ENCODE results near the gene CIC. TPM values are rescaled to one million over a fixed set of nuclear protein-coding genes. Genes with fewer than 3 reads are reported as not detected.

Gene CIC
- total RNA-seq, 3 donors from 2014 or later (not counting 1 experiment from before 2014, with no cell fraction given): 95.4 to 121 (median 108) TPM

GRCh38 chr19:42273407-42274064 lies 4.5 kb downstream of the CIC start:
- Mint-ChIP-seq H3K4me3 (no peak overlapping the region), H3K9me3 (no peaks in the 10 kb centered on the region), H3K27me3 (ENCODE audit: low read depth in 2 of 2) (no peaks in the 10 kb centered on the region), H3K36me3 (no peaks in the 10 kb centered on the region), H3K4me1 (peaks cover 21 to 24% of the 10 kb centered on the region in 2 donors), H3K27ac (peak overlapping the region in 1 of 2 donors; percentile 48)
- DNase-seq: no peak
- 97% methylated on average over 43 of the region's 43 CpGs for WGBS (ENCODE audit: insufficient coverage)
- Histone ChIP-seq H3K36me3 (ENCODE audit: control insufficient read depth, insufficient read depth, low read length) (peaks cover 32% of the 10 kb centered on the region), H3K27me3 (ENCODE audit: control insufficient read depth, insufficient read depth, low read length) (no peaks in the 10 kb centered on the region), H3K4me3 (ENCODE audit: low read length) (no peak overlapping the region), H3K4me1 (ENCODE audit: control insufficient read depth, insufficient read depth, low read length) (peaks cover 45% of the 10 kb centered on the region), H3K27ac (ENCODE audit: low read length) (no peak overlapping the region), H3K9me3 (ENCODE audit: control insufficient read depth, insufficient read depth, low read length) (no peaks in the 10 kb centered on the region)
- intact Hi-C loops (cut with micrococcal nuclease): no loop called here
- no peak for TF ChIP-seq CTCF (IDR thresholded peaks at IDR 0.05)
- no peak for ATAC-seq

- Histone ChIP-seq H3K27me3 (ENCODE audit: control insufficient read depth, insufficient read depth, low read length) (no peaks in the 10 kb centered on the region), H3K36me3 (ENCODE audit: control insufficient read depth, insufficient read depth, low read length) (peaks cover 32% of the 10 kb centered on the region), H3K4me3 (ENCODE audit: low read length) (no peak overlapping the region), H3K4me1 (ENCODE audit: control insufficient read depth, insufficient read depth, low read length) (peaks cover 51% of the 10 kb centered on the region), H3K27ac (ENCODE audit: low read length) (no peak overlapping the region), H3K9me3 (ENCODE audit: control insufficient read depth, insufficient read depth, low read length) (no peaks in the 10 kb centered on the region)
- TF ChIP-seq CTCF (IDR thresholded peaks at IDR 0.05): no peak
- Mint-ChIP-seq H3K9me3 (no peaks in the 10 kb centered on the region), H3K27me3 (ENCODE audit: low read depth in 2 of 2) (no peaks in the 10 kb centered on the region), H3K36me3 (no peaks in the 10 kb centered on the region), H3K4me3 (no peak overlapping the region), H3K27ac (no peak overlapping the region), H3K4me1 (peaks cover 27 to 30% of the 10 kb centered on the region in 2 donors)
- ATAC-seq (no peak), DNase-seq (peak in 1 of 2 donors; percentile 14)
- intact Hi-C loops (cut with micrococcal nuclease): no loop called here
- 97% methylated on average over 22 of the region's 22 CpGs for WGBS (ENCODE audit: insufficient coverage)
Measured at GRCh38 chr19:42274065-42274682, 5.1 kb downstream of the CIC start.

GRCh38 chr19:42275103-42275502 lies 6.1 kb downstream of the CIC start:
- H3K4me1 Mint-ChIP-seq: peaks cover 34 to 37% of the 10 kb centered on the region in 2 donors
- no peak overlapping the region for H3K4me3 Mint-ChIP-seq
- no peak overlapping the region for H3K4me3 ChIP-seq (ENCODE audit: low read length)
- WGBS (ENCODE audit: insufficient coverage): 95% methylated on average over 7 of the region's 7 CpGs
- no peaks in the 10 kb centered on the region for H3K9me3 ChIP-seq (ENCODE audit: control insufficient read depth, insufficient read depth, low read length)
- intact Hi-C loops (cut with micrococcal nuclease): no loop called here
- peaks cover 51% of the 10 kb centered on the region for H3K4me1 ChIP-seq (ENCODE audit: control insufficient read depth, insufficient read depth, low read length)
- H3K36me3 Mint-ChIP-seq: no peaks in the 10 kb centered on the region
- H3K9me3 Mint-ChIP-seq: no peaks in the 10 kb centered on the region
- DNase-seq (no peak), ATAC-seq (no peak)
- no peaks in the 10 kb centered on the region for H3K27me3 ChIP-seq (ENCODE audit: control insufficient read depth, insufficient read depth, low read length)
- H3K27me3 Mint-ChIP-seq (ENCODE audit: low read depth in 2 of 2): no peaks in the 10 kb centered on the region
- H3K27ac Mint-ChIP-seq: peak overlapping the region; percentile 38 to 58
- no peak for TF ChIP-seq CTCF (IDR thresholded peaks at IDR 0.05)
- no peak overlapping the region for H3K27ac ChIP-seq (ENCODE audit: low read length)
- H3K36me3 ChIP-seq (ENCODE audit: control insufficient read depth, insufficient read depth, low read length): peaks cover 32% of the 10 kb centered on the region
